HCT116 (cell line): ENCODE measurements around the gene ECT2.

ENCODE experiments used
- CBX3 ChIP-seq: IDR thresholded peaks from 2 replicates; pipeline ENCODE4 v1.6.1; 2012; ENCODE audit warnings: low read depth
- EGR1 ChIP-seq: IDR thresholded peaks from 2 replicates; pipeline ENCODE4 v1.6.1; 2012; ENCODE audit warnings: low read depth
- EZH2 ChIP-seq: fragments of 200-600 bp; sonication (generic); IDR thresholded peaks from 2 replicates; pipeline ENCODE4 v1.6.1; 2017; ENCODE audit warnings: antibody characterized with exemption, mixed run types
- EZH2phosphoT487 ChIP-seq: fragments of 200-600 bp; IDR thresholded peaks from 2 replicates; pipeline ENCODE4 v1.6.1; 2018; ENCODE audit warnings: antibody characterized with exemption, borderline replicate concordance
- JUND ChIP-seq: IDR thresholded peaks from 2 replicates; pipeline ENCODE4 v1.6.1; 2012
- POLR2A ChIP-seq: IDR thresholded peaks from 2 replicates; pipeline ENCODE4 v1.7.0; 2011; ENCODE audit warnings: borderline replicate concordance; ENCODE audit not compliant: insufficient read depth, insufficient read length; ENCODE audit errors: extremely low read depth
- POLR2AphosphoS5 ChIP-seq: IDR thresholded peaks from 2 replicates; pipeline ENCODE4 v1.6.1; 2011; ENCODE audit warnings: mild to moderate bottlenecking, low read depth, low read length, moderate library complexity
- SIN3A ChIP-seq: IDR thresholded peaks from 2 replicates; pipeline ENCODE4 v1.6.1; 2012; ENCODE audit warnings: low read depth
- SP1 ChIP-seq: IDR thresholded peaks from 2 replicates; pipeline ENCODE4 v1.6.1; 2012; ENCODE audit warnings: low read depth
- YY1 ChIP-seq: IDR thresholded peaks from 2 replicates; pipeline ENCODE4 v1.6.1; 2011; ENCODE audit warnings: low read length, low read depth, moderate library complexity, mild to moderate bottlenecking; ENCODE audit not compliant: insufficient replicate concordance; ENCODE audit errors: extremely low read depth
- TF ChIP-seq, protein P1 (sequence below), 3 experiments: fragments of 200-600 bp in 1 of 3; sonication (generic) in 1 of 3; IDR thresholded peaks in 2 of 3; conservative IDR thresholded peaks in 1 of 3; 2 replicates each; pipeline ENCODE4 v1.5.1; 2012 to 2017; ENCODE audit warnings: low read depth in 2 of 3, low read length in 2 of 3, antibody characterized with exemption in 1 of 3, borderline replicate concordance in 1 of 3, control low read depth in 1 of 3, mild to moderate bottlenecking in 1 of 3, mixed read lengths in 1 of 3, mixed run types in 1 of 3, moderate library complexity in 1 of 3; ENCODE audit not compliant: insufficient read depth in 1 of 3
- TF ChIP-seq, protein P2 (sequence below): IDR thresholded peaks from 2 replicates; pipeline ENCODE4 v1.6.1; 2011; ENCODE audit warnings: mild to moderate bottlenecking, low read length, moderate library complexity; ENCODE audit not compliant: insufficient replicate concordance; ENCODE audit errors: extremely low read depth

DNA sequence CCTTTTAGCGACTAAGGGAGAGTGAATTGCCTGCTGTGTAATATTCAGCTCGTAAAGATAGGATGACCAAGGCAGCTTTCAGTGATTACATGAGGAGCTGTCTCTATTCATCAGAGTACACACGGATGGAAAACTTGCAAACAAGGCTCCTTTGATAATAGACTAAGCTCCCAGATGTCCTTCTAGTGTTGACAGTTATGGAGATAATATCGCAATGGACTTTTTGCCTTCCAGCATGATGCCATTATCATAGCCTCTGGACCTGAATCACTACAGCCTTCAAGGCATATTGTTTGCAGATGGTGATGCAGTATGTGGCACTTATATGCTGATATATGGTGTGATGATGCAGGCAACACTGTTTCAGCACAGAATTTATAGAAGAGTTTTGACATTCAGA, 93.9 kb downstream of the ECT2 start:
- TF ChIP-seq SIN3A: no peak
- TF ChIP-seq, protein P1, sequence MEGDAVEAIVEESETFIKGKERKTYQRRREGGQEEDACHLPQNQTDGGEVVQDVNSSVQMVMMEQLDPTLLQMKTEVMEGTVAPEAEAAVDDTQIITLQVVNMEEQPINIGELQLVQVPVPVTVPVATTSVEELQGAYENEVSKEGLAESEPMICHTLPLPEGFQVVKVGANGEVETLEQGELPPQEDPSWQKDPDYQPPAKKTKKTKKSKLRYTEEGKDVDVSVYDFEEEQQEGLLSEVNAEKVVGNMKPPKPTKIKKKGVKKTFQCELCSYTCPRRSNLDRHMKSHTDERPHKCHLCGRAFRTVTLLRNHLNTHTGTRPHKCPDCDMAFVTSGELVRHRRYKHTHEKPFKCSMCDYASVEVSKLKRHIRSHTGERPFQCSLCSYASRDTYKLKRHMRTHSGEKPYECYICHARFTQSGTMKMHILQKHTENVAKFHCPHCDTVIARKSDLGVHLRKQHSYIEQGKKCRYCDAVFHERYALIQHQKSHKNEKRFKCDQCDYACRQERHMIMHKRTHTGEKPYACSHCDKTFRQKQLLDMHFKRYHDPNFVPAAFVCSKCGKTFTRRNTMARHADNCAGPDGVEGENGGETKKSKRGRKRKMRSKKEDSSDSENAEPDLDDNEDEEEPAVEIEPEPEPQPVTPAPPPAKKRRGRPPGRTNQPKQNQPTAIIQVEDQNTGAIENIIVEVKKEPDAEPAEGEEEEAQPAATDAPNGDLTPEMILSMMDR (IDR thresholded peaks at IDR 0.05 in 2 of 3, conservative IDR thresholded peaks at IDR 0.05 in 1 of 3; ENCODE audit: borderline replicate concordance in 1 of 3, insufficient read depth in 1 of 3, low read depth in 2 of 3, low read length in 2 of 3): no peak
- TF ChIP-seq YY1: no peak
- no peak for TF ChIP-seq POLR2AphosphoS5
- no peak for TF ChIP-seq POLR2A
- no peak for TF ChIP-seq EGR1
- no peak for TF ChIP-seq JUND
- TF ChIP-seq, protein P2, sequence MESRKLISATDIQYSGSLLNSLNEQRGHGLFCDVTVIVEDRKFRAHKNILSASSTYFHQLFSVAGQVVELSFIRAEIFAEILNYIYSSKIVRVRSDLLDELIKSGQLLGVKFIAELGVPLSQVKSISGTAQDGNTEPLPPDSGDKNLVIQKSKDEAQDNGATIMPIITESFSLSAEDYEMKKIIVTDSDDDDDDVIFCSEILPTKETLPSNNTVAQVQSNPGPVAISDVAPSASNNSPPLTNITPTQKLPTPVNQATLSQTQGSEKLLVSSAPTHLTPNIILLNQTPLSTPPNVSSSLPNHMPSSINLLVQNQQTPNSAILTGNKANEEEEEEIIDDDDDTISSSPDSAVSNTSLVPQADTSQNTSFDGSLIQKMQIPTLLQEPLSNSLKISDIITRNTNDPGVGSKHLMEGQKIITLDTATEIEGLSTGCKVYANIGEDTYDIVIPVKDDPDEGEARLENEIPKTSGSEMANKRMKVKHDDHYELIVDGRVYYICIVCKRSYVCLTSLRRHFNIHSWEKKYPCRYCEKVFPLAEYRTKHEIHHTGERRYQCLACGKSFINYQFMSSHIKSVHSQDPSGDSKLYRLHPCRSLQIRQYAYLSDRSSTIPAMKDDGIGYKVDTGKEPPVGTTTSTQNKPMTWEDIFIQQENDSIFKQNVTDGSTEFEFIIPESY: no peak
- TF ChIP-seq EZH2phosphoT487: no peak
- no peak for TF ChIP-seq CBX3
- no peak for TF ChIP-seq SP1
- no peak for TF ChIP-seq EZH2
